HepG2 (cell line): ENCODE results near the gene CAPS. TPM values are rescaled to one million over a fixed set of nuclear protein-coding genes. Genes with fewer than 3 reads are reported as not detected.

Experiments
- AHDC1 ChIP-seq: sonication (generic); formaldehyde crosslinking; IDR thresholded peaks from 2 replicates; pipeline ENCODE4 v1.5.1; 2020; ENCODE audit warnings: mild to moderate bottlenecking, missing genetic modification reagents, borderline replicate concordance
- ATAD3A ChIP-seq: sonication (generic); formaldehyde crosslinking; IDR thresholded peaks from 2 replicates; pipeline ENCODE4 v1.4.0; 2020; ENCODE audit warnings: missing genetic modification reagents
- TARDBP ChIP-seq: sonication (generic); formaldehyde crosslinking; IDR thresholded peaks from 2 replicates; pipeline ENCODE4 v1.8.0; 2022; ENCODE audit warnings: mild to moderate bottlenecking, missing genetic modification reagents
- ZBTB7B ChIP-seq: sonication (generic); formaldehyde crosslinking; IDR thresholded peaks from 2 replicates; pipeline ENCODE4 v1.4.0; 2020; ENCODE audit warnings: missing genetic modification reagents
- ZFP90 ChIP-seq: sonication (generic); formaldehyde crosslinking; IDR thresholded peaks from 2 replicates; pipeline ENCODE4 v1.8.0; 2022; ENCODE audit warnings: missing genetic modification reagents, mild to moderate bottlenecking, inconsistent platforms, borderline replicate concordance
- ZNF234 ChIP-seq: sonication (generic); formaldehyde crosslinking; conservative IDR thresholded peaks from 2 replicates; pipeline ENCODE4 v1.5.1; 2020; ENCODE audit warnings: mild to moderate bottlenecking, missing genetic modification reagents
- ZNF362 ChIP-seq: sonication (generic); formaldehyde crosslinking; IDR thresholded peaks from 2 replicates; pipeline ENCODE4 v1.4.0; 2020; ENCODE audit warnings: missing genetic modification reagents, mild to moderate bottlenecking, borderline replicate concordance
- ZNF556 ChIP-seq: sonication (generic); formaldehyde crosslinking; IDR thresholded peaks from 2 replicates; pipeline ENCODE4 v1.4.0; 2020; ENCODE audit warnings: mild to moderate bottlenecking, missing genetic modification reagents, borderline replicate concordance
- ZNF580 ChIP-seq: IDR thresholded peaks from 2 replicates; pipeline ENCODE4 v1.6.1; 2016; ENCODE audit warnings: low read depth, borderline replicate concordance
- ZNF704 ChIP-seq: sonication (generic); formaldehyde crosslinking; IDR thresholded peaks from 2 replicates; pipeline ENCODE4 v1.8.1; 2023; ENCODE audit warnings: mild to moderate bottlenecking, inconsistent platforms, moderate library complexity, missing genetic modification reagents, borderline replicate concordance
- ZNF768 ChIP-seq: sonication (generic); formaldehyde crosslinking; IDR thresholded peaks from 2 replicates; pipeline ENCODE4 v1.4.0; 2020; ENCODE audit warnings: missing genetic modification reagents
- ZNF850 ChIP-seq: sonication (generic); formaldehyde crosslinking; conservative IDR thresholded peaks from 2 replicates; pipeline ENCODE4 v1.9.0; 2021; ENCODE audit warnings: mild to moderate bottlenecking, missing genetic modification reagents
- polyA plus RNA-seq, 8 experiments: library from polyadenylated mRNA; depleted of rRNA in 3 of 8; stranded (reverse) in 7 of 8; unstranded in 1 of 8; fragments of >200 nt; fragmentation: Illumina TruSeq in 4 of 8; extraction: Trizol in 4 of 8; gene quantifications; 2 replicates each; pipeline versions ENCODE4 v1.2.1 to v1.2.3, GENCODE V29; 2011 to 2016; ENCODE audit warnings: low read depth in 4 of 8, missing spikeins in 1 of 8, mixed read lengths in 1 of 8; ENCODE audit not compliant: insufficient read depth in 1 of 8
- total RNA-seq, 5 experiments: library from RNA; depleted of rRNA; stranded (reverse); fragments of >200 nt; fragmentation: Illumina TruSeq; extraction: Trizol; gene quantifications; 2 replicates each; pipeline ENCODE4 v1.2.3, GENCODE V29; 2016; ENCODE audit warnings: low read depth in 1 of 5
- TF ChIP-seq, protein P1 (sequence below): sonication (generic); formaldehyde crosslinking; IDR thresholded peaks from 2 replicates; pipeline ENCODE4 v1.4.0; 2020; ENCODE audit warnings: missing genetic modification reagents
- TF ChIP-seq, protein P2 (sequence below): sonication (generic); formaldehyde crosslinking; IDR thresholded peaks from 2 replicates; pipeline ENCODE4 v1.8.1; 2023; ENCODE audit warnings: missing genetic modification reagents, mild to moderate bottlenecking, borderline replicate concordance

The CAPS gene
- total and polyA plus RNA-seq, 2 of the 13 experiments (the other 11 are each of a cell fraction or from before 2014, with no cell fraction given) = 3.1 TPM

DNA sequence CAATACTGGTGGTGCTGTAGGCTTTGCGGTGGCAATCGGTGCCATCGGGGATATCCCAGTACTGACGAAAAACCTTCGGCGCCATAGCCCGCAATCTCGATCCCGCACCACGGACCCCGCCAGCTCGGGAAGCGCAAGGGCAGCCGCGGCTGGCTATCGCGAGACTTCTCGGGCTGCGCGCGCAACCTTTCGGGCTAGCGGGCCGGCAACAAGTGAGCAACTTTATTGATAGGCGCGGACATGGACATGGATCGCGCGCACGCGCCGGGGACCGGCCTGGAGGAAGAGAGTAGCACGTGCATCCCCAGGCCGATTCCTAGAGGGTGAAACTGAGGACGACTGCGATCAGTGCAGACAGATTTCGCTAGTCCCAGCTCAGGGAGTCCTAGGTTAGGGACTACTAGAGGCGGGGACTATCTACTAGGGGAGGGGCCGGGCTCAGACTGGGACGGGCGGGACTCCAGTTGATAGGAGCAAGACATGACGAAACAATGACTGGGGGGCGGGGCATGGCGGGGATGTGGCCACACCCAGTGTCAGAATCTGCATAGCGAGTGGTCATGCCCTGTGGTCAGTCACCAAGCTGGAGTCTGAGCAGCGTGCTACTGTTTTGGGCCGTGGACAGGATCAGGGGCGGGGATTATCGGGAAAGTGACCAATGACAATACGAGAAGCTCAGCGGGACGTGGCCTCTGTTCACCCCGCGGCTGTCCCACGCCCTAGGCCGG lies 10.3 kb upstream of the CAPS start, which contains the start of gene NDUFA11 (continued):
- TF ChIP-seq AHDC1 (CRISPR knock-in tag) (peak; percentile 74; the same call in 1 of the 2 replicates), ATAD3A (no peak), ZBTB7B (CRISPR knock-in tag) (no peak; the same call in 1 of the 2 replicates), ZNF768 (CRISPR knock-in tag) (peak; percentile 59; the same call in 1 of the 2 replicates), ZNF234 (CRISPR knock-in tag) (no peak), ZNF704 (0 out of 2 replicates have a peak, but pooled peaks have one; percentile 59), ZNF556 (CRISPR knock-in tag) (peak; percentile 93; the same call in 1 of the 2 replicates), ZFP90 (CRISPR knock-in tag) (no peak), ZNF580 (CRISPR knock-in tag) (peak; percentile 74), ZNF362 (no peak), TARDBP (CRISPR knock-in tag) (peak; percentile 88), ZNF850 (CRISPR knock-in tag) (no peak)
- TF ChIP-seq, protein P1, sequence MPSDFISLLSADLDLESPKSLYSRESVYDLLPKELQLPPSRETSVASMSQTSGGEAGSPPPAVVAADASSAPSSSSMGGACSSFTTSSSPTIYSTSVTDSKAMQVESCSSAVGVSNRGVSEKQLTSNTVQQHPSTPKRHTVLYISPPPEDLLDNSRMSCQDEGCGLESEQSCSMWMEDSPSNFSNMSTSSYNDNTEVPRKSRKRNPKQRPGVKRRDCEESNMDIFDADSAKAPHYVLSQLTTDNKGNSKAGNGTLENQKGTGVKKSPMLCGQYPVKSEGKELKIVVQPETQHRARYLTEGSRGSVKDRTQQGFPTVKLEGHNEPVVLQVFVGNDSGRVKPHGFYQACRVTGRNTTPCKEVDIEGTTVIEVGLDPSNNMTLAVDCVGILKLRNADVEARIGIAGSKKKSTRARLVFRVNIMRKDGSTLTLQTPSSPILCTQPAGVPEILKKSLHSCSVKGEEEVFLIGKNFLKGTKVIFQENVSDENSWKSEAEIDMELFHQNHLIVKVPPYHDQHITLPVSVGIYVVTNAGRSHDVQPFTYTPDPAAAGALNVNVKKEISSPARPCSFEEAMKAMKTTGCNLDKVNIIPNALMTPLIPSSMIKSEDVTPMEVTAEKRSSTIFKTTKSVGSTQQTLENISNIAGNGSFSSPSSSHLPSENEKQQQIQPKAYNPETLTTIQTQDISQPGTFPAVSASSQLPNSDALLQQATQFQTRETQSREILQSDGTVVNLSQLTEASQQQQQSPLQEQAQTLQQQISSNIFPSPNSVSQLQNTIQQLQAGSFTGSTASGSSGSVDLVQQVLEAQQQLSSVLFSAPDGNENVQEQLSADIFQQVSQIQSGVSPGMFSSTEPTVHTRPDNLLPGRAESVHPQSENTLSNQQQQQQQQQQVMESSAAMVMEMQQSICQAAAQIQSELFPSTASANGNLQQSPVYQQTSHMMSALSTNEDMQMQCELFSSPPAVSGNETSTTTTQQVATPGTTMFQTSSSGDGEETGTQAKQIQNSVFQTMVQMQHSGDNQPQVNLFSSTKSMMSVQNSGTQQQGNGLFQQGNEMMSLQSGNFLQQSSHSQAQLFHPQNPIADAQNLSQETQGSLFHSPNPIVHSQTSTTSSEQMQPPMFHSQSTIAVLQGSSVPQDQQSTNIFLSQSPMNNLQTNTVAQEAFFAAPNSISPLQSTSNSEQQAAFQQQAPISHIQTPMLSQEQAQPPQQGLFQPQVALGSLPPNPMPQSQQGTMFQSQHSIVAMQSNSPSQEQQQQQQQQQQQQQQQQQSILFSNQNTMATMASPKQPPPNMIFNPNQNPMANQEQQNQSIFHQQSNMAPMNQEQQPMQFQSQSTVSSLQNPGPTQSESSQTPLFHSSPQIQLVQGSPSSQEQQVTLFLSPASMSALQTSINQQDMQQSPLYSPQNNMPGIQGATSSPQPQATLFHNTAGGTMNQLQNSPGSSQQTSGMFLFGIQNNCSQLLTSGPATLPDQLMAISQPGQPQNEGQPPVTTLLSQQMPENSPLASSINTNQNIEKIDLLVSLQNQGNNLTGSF (CRISPR knock-in tag) = no peak
- TF ChIP-seq, protein P2, sequence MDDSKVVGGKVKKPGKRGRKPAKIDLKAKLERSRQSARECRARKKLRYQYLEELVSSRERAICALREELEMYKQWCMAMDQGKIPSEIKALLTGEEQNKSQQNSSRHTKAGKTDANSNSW (CRISPR knock-in tag) = peak; percentile 36; the same call in 1 of the 2 replicates
